Lung (tissue), 12 donors: ENCODE measurements around the gene PCSK6. TPM values are rescaled to one million over a fixed set of nuclear protein-coding genes. Genes with fewer than 3 reads are reported as not detected.

Experiments
- ATAC-seq: fragments of 200-7000 bp; cut with Tn5 transposase; one replicate; pipeline ENCODE4 v1.9.1; 2020; ENCODE audit warnings: moderate number of reproducible peaks; ENCODE audit not compliant: insufficient read depth, low FRiP score
- DNase-seq, 3 donors: peaks; one replicate each; pipeline ENCODE4 v3.0.0-alpha.2; 2013 to 2017
- H3K27ac ChIP-seq, 2 donors: one replicate each; pipeline ENCODE4 v1.5.1; 2013; ENCODE audit warnings: mild to moderate bottlenecking in 2 of 2, moderate library complexity in 2 of 2, control low read depth in 1 of 2, inconsistent platforms in 1 of 2, low read depth in 1 of 2, low read length in 1 of 2
- H3K27me3 ChIP-seq, 3 donors: one replicate each; pipeline ENCODE4 v1.5.1; 2013; ENCODE audit warnings: low read length in 2 of 3; ENCODE audit not compliant: control insufficient read depth in 3 of 3, insufficient read depth in 3 of 3
- H3K36me3 ChIP-seq, 4 donors: one replicate each; pipeline ENCODE4 v1.5.1; 2013; ENCODE audit warnings: low read length in 4 of 4, mild to moderate bottlenecking in 1 of 4, moderate library complexity in 1 of 4; ENCODE audit not compliant: control insufficient read depth in 4 of 4, insufficient read depth in 4 of 4
- H3K4me1 ChIP-seq, 5 donors: one replicate each; pipeline ENCODE4 v1.5.1; 2013; ENCODE audit warnings: low read length in 5 of 5, mild to moderate bottlenecking in 2 of 5, moderate library complexity in 1 of 5; ENCODE audit not compliant: control insufficient read depth in 5 of 5, insufficient read depth in 5 of 5
- H3K4me3 ChIP-seq: one replicate; pipeline ENCODE4 v1.5.1; 2013; ENCODE audit warnings: mild to moderate bottlenecking, control low read depth, moderate library complexity
- H3K9ac ChIP-seq, 2 donors: one replicate each; pipeline ENCODE4 v1.5.1; 2013; ENCODE audit warnings: low read length in 2 of 2, control low read depth in 1 of 2; ENCODE audit not compliant: insufficient read depth in 1 of 2
- H3K9me3 ChIP-seq, 4 donors: one replicate each; pipeline ENCODE4 v1.5.1; 2013; ENCODE audit warnings: low read length in 3 of 4, mild to moderate bottlenecking in 1 of 4, moderate library complexity in 1 of 4; ENCODE audit not compliant: control insufficient read depth in 4 of 4, insufficient read depth in 3 of 4
- WGBS, 2 donors: extraction: QIAGEN DNeasy Blood & Tissue Kit; methylation state at CpG; one replicate each; pipeline ENCODE4 v1.1.7; 2013; 5-methylcytosine and 5-hydroxymethylcytosine counted together
- polyA plus RNA-seq, 2 donors: library from polyadenylated mRNA; stranded (reverse); fragments of 200-250 nt; gene quantifications; one replicate each; pipeline ENCODE4 v1.2.1, GENCODE V29; 2013
- total RNA-seq, 2 donors: library from RNA; depleted of rRNA in 1 of 2; stranded (reverse); fragments of >200 nt in 1 of 2; gene quantifications; one replicate each; pipeline ENCODE4 v1.2.1, GENCODE V29; 2014 to 2021
- TF ChIP-seq, protein P1 (sequence below): IDR thresholded peaks from 2 replicates; pipeline ENCODE4 v1.5.1; 2012; ENCODE audit warnings: mild to moderate bottlenecking; ENCODE audit errors: control extremely low read depth, extremely low read depth
- donor health status: control.
- donor health status: control.
- donor health status: Bipolar disorder and iron deficiency.
- donor health status: healthy.
- donor health status: DM: yes; HTN: yes; CAD: no.

Gene PCSK6
- total and polyA plus RNA-seq, 4 donors: 4.6 to 41.0 (median 8.4) TPM

DNA sequence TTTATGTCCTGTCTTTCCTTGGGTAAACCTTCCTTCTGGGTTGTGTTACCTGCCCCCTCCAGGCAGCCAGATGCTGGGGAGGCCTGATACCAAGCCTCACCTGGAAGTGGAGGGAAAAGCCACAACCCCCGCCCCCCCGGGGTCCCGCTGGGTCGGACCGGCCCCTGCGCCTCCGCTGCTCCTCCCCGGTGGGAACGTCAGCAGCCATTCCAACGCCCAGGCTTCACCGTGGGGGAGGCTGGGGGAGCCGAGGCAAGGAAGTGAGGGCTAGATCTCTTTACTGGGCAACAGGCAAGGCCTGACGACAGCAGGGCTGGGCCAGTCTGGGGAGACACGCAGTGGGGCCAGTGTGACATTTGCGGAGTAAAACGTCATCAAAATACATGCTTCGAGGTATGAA lies 141.5 kb downstream of the PCSK6 start:
- DNase-seq (no peak), ATAC-seq (no peak)
- 84 to 91% methylated on average over 17 of the region's 17 CpGs for WGBS, 2 donors

DNA sequence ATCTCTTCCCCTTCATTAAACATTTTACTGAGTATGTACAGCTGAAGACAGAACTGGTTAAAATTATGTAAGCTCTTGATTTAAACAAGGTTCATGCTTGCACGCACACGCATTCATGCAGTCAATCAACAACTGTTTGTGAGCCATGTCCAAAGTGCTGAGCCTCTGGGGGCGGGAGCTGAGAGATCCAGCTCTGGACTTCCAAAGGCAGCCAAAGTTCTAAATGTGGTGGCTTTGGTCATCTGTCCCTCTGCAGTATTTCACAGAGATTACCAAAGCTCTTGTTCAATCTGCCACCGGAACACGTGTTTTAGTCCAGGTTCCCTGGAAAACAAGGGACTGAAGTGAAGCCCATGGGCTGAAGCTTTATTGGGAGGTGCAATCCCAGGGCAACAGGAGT lies 142.1 kb downstream of the PCSK6 start:
- H3K4me1 ChIP-seq: peaks cover 0 to 10% (median 6%) of the 10 kb centered on the region in 5 donors
- no peaks in the 10 kb centered on the region for H3K27me3 ChIP-seq
- TF ChIP-seq, protein P1, sequence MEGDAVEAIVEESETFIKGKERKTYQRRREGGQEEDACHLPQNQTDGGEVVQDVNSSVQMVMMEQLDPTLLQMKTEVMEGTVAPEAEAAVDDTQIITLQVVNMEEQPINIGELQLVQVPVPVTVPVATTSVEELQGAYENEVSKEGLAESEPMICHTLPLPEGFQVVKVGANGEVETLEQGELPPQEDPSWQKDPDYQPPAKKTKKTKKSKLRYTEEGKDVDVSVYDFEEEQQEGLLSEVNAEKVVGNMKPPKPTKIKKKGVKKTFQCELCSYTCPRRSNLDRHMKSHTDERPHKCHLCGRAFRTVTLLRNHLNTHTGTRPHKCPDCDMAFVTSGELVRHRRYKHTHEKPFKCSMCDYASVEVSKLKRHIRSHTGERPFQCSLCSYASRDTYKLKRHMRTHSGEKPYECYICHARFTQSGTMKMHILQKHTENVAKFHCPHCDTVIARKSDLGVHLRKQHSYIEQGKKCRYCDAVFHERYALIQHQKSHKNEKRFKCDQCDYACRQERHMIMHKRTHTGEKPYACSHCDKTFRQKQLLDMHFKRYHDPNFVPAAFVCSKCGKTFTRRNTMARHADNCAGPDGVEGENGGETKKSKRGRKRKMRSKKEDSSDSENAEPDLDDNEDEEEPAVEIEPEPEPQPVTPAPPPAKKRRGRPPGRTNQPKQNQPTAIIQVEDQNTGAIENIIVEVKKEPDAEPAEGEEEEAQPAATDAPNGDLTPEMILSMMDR: no peak
- no peak overlapping the region for H3K9ac ChIP-seq
- ATAC-seq (no peak), DNase-seq (no peak)
- 78 to 94% methylated on average over 5 of the region's 5 CpGs for WGBS, 2 donors
- H3K36me3 ChIP-seq: no peaks in the 10 kb centered on the region
- H3K4me3 ChIP-seq: no peak overlapping the region
- no peaks in the 10 kb centered on the region for H3K9me3 ChIP-seq
- peak overlapping the region in 1 of 2 donors; percentile 10 for H3K27ac ChIP-seq

More for the DNA sequence above, 141.5 kb downstream of the PCSK6 start:
- no peak overlapping the region for H3K9ac ChIP-seq
- TF ChIP-seq, protein P1: no peak
- no peak overlapping the region for H3K27ac ChIP-seq
- H3K4me1 ChIP-seq: peaks cover 0 to 10% (median 6%) of the 10 kb centered on the region in 5 donors
- no peaks in the 10 kb centered on the region for H3K36me3 ChIP-seq
- H3K9me3 ChIP-seq: no peaks in the 10 kb centered on the region
- H3K4me3 ChIP-seq: no peak overlapping the region
- no peaks in the 10 kb centered on the region for H3K27me3 ChIP-seq

DNA sequence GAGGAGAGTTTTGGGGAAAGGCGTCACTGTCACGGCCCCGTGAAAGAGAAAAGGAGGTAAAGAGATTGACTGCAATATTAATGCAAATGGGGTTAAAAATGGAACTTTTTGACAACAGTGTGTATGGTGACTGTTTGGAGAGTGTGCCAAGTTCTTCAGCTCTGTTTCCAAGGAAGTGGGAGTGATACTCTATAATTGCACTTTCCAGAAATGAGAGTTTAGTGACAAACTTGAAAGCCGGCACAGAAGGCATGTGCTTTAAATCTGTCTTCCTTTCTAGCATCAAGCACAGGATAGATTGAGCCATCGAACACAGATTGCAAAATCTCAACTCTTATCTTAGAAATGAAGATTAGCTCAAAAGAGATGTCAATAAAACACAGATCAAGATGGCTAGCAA lies 142.6 kb downstream of the PCSK6 start:
- TF ChIP-seq, protein P1: no peak
- Histone ChIP-seq H3K9ac (no peak overlapping the region), H3K36me3 (no peaks in the 10 kb centered on the region), H3K27me3 (no peaks in the 10 kb centered on the region), H3K9me3 (no peaks in the 10 kb centered on the region), H3K4me1 (peaks cover 0 to 10% (median 6%) of the 10 kb centered on the region in 5 donors), H3K4me3 (no peak overlapping the region), H3K27ac (no peak overlapping the region)
- 57 to 69% methylated on average over 5 of the region's 5 CpGs for WGBS, 2 donors
- ATAC-seq (no peak), DNase-seq (peak in 2 of 3 donors; percentile 48 to 50)

DNA sequence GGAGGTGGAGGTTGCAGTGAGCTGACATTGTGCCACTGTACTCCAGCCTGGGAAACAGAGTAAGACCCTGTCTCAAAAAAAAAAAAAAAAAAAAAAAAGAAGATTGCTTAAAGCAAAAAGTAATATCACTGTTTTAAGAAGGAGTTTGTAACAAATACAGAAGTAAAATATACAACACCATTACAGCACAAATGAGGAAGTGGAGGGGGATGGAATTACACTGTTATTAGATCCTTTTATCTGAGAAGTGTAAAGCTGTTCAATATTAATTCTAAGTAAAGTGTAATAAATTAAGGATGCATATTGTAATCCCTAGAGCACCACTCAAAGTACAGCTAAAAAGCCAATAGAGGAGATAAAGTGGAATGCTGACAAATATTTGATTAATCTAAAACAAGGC lies 147.5 kb downstream of the PCSK6 start:
- Histone ChIP-seq H3K4me1 (peaks cover 0 to 8% (median under 1%) of the 10 kb centered on the region in 5 donors), H3K27me3 (no peaks in the 10 kb centered on the region), H3K4me3 (no peak overlapping the region), H3K9ac (no peak overlapping the region), H3K9me3 (no peaks in the 10 kb centered on the region), H3K27ac (no peak overlapping the region), H3K36me3 (no peaks in the 10 kb centered on the region)
- DNase-seq (no peak), ATAC-seq (no peak)
- TF ChIP-seq, protein P1: no peak
